HepG2 (cell line): ENCODE measurements around the gene TRIM28. TPM values are rescaled to one million over a fixed set of nuclear protein-coding genes. Genes with fewer than 3 reads are reported as not detected.

Experiments used
- DBP ChIP-seq: sonication (generic); formaldehyde crosslinking; IDR thresholded peaks from 2 replicates; pipeline ENCODE4 v1.4.0; 2020; ENCODE audit warnings: missing genetic modification reagents; ENCODE audit errors: not compliant biosample characterization
- DR1 ChIP-seq: sonication (generic); formaldehyde crosslinking; IDR thresholded peaks from 2 replicates; pipeline ENCODE4 v1.8.0; 2021; ENCODE audit warnings: mild to moderate bottlenecking, missing genetic modification reagents, inconsistent platforms
- FOXP4 ChIP-seq: sonication (generic); formaldehyde crosslinking; IDR thresholded peaks from 2 replicates; pipeline ENCODE4 v1.4.0; 2020; ENCODE audit warnings: missing genetic modification reagents
- GPN1 ChIP-seq: sonication (generic); formaldehyde crosslinking; IDR thresholded peaks from 2 replicates; pipeline ENCODE4 v1.5.1; 2020; ENCODE audit warnings: missing genetic modification reagents, borderline replicate concordance
- KDM1A ChIP-seq: IDR thresholded peaks from 2 replicates; pipeline ENCODE4 v1.6.1; 2016; ENCODE audit warnings: missing compliant biosample characterization
- MAX ChIP-seq: IDR thresholded peaks from 2 replicates; pipeline ENCODE4 v1.6.1; 2012; ENCODE audit warnings: inconsistent platforms
- MLLT10 ChIP-seq: sonication (generic); formaldehyde crosslinking; IDR thresholded peaks from 2 replicates; pipeline ENCODE4 v1.4.0; 2020; ENCODE audit warnings: missing genetic modification reagents
- REST ChIP-seq, 2 experiments: IDR thresholded peaks; 2 replicates each; pipeline ENCODE4 v1.6.1; 2011 to 2012; ENCODE audit warnings: low read length in 2 of 2, borderline replicate concordance in 1 of 2, low read depth in 1 of 2, mild to moderate bottlenecking in 1 of 2, moderate library complexity in 1 of 2
- TCF7L2 ChIP-seq: IDR thresholded peaks from 2 replicates; pipeline ENCODE4 v1.6.1; 2011; ENCODE audit warnings: mild to moderate bottlenecking, low read depth, low read length, moderate library complexity
- ZBTB3 ChIP-seq: sonication (generic); formaldehyde crosslinking; IDR thresholded peaks from 2 replicates; pipeline ENCODE4 v1.4.0; 2020; ENCODE audit warnings: low read depth, mild to moderate bottlenecking, moderate library complexity, missing genetic modification reagents, borderline replicate concordance
- ZNF18 ChIP-seq: sonication (generic); formaldehyde crosslinking; IDR thresholded peaks from 2 replicates; pipeline ENCODE4 v1.8.0; 2022; ENCODE audit warnings: mild to moderate bottlenecking, missing genetic modification reagents; ENCODE audit not compliant: insufficient replicate concordance
- ZNF326 ChIP-seq: sonication (generic); formaldehyde crosslinking; IDR thresholded peaks from 2 replicates; pipeline ENCODE4 v1.4.0; 2020; ENCODE audit warnings: missing genetic modification reagents, borderline replicate concordance
- ZNF484 ChIP-seq: sonication (generic); formaldehyde crosslinking; IDR thresholded peaks from 2 replicates; pipeline ENCODE4 v1.5.1; 2020; ENCODE audit warnings: mild to moderate bottlenecking, low read depth, missing genetic modification reagents, borderline replicate concordance
- ZNF501 ChIP-seq: sonication (generic); formaldehyde crosslinking; IDR thresholded peaks from 2 replicates; pipeline ENCODE4 v1.5.1; 2020; ENCODE audit warnings: mild to moderate bottlenecking, moderate library complexity, missing genetic modification reagents
- ZNF737 ChIP-seq: sonication (generic); formaldehyde crosslinking; IDR thresholded peaks from 2 replicates; pipeline ENCODE4 v1.5.0; 2020; ENCODE audit warnings: missing genetic modification reagents, mild to moderate bottlenecking, borderline replicate concordance
- polyA plus RNA-seq, 8 experiments: library from polyadenylated mRNA; depleted of rRNA in 3 of 8; stranded (reverse) in 7 of 8; unstranded in 1 of 8; fragments of >200 nt; fragmentation: Illumina TruSeq in 4 of 8; extraction: Trizol in 4 of 8; gene quantifications; 2 replicates each; pipeline versions ENCODE4 v1.2.1 to v1.2.3, GENCODE V29; 2011 to 2016; ENCODE audit warnings: low read depth in 4 of 8, missing spikeins in 1 of 8, mixed read lengths in 1 of 8; ENCODE audit not compliant: insufficient read depth in 1 of 8
- total RNA-seq, 5 experiments: library from RNA; depleted of rRNA; stranded (reverse); fragments of >200 nt; fragmentation: Illumina TruSeq; extraction: Trizol; gene quantifications; 2 replicates each; pipeline ENCODE4 v1.2.3, GENCODE V29; 2016; ENCODE audit warnings: low read depth in 1 of 5
- TF ChIP-seq, protein P1 (sequence below): sonication (generic); formaldehyde crosslinking; IDR thresholded peaks from 2 replicates; pipeline ENCODE4 v1.8.0; 2022; ENCODE audit warnings: mild to moderate bottlenecking, missing genetic modification reagents
- TF ChIP-seq, protein P2 (sequence below): sonication (generic); formaldehyde crosslinking; IDR thresholded peaks from 2 replicates; pipeline ENCODE4 v1.8.1; 2023; ENCODE audit warnings: missing genetic modification reagents, inconsistent platforms, borderline replicate concordance

The TRIM28 gene
- total and polyA plus RNA-seq, 2 of the 13 experiments (the other 11 are each of a cell fraction or from before 2014, with no cell fraction given), result 361 to 439 TPM

GRCh38 chr19:58558623-58559274 lies 14.9 kb downstream of the TRIM28 start (continued):
- TF ChIP-seq FOXP4 (CRISPR knock-in tag), result peak; percentile 54
- TF ChIP-seq DR1, result peak; percentile 87
- peak; percentile 76; the same call in 1 of the 2 replicates for TF ChIP-seq MAX
- TF ChIP-seq, protein P1, sequence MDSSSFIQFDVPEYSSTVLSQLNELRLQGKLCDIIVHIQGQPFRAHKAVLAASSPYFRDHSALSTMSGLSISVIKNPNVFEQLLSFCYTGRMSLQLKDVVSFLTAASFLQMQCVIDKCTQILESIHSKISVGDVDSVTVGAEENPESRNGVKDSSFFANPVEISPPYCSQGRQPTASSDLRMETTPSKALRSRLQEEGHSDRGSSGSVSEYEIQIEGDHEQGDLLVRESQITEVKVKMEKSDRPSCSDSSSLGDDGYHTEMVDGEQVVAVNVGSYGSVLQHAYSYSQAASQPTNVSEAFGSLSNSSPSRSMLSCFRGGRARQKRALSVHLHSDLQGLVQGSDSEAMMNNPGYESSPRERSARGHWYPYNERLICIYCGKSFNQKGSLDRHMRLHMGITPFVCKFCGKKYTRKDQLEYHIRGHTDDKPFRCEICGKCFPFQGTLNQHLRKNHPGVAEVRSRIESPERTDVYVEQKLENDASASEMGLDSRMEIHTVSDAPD (CRISPR knock-in tag), result peak; percentile 28; the same call in 1 of the 2 replicates
- TF ChIP-seq REST (IDR thresholded peaks at IDR 0.05; ENCODE audit: borderline replicate concordance in 1 of 2, low read depth in 1 of 2, low read length in 2 of 2), result no peak
- no peak for TF ChIP-seq ZNF737 (CRISPR knock-in tag)
- peak; percentile 98 for TF ChIP-seq ZNF501 (CRISPR knock-in tag)
- peak; percentile 59 for TF ChIP-seq ZNF18 (CRISPR knock-in tag)
- TF ChIP-seq ZNF484 (CRISPR knock-in tag), result no peak
- no peak for TF ChIP-seq KDM1A (CRISPR knock-in tag)
- no peak for TF ChIP-seq TCF7L2
- no peak for TF ChIP-seq ZBTB3 (CRISPR knock-in tag)
- TF ChIP-seq, protein P2, sequence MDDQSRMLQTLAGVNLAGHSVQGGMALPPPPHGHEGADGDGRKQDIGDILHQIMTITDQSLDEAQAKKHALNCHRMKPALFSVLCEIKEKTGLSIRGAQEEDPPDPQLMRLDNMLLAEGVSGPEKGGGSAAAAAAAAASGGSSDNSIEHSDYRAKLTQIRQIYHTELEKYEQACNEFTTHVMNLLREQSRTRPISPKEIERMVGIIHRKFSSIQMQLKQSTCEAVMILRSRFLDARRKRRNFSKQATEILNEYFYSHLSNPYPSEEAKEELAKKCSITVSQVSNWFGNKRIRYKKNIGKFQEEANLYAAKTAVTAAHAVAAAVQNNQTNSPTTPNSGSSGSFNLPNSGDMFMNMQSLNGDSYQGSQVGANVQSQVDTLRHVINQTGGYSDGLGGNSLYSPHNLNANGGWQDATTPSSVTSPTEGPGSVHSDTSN (CRISPR knock-in tag), result no peak
- no peak for TF ChIP-seq MLLT10 (CRISPR knock-in tag)
- TF ChIP-seq DBP (CRISPR knock-in tag), result peak; percentile 45
- TF ChIP-seq GPN1 (CRISPR knock-in tag), result no peak
- TF ChIP-seq ZNF326 (CRISPR knock-in tag), result no peak
